Body of pancreas (tissue), 4 donors: ENCODE measurements around the gene NPAT. TPM values are rescaled to one million over a fixed set of nuclear protein-coding genes. Genes with fewer than 3 reads are reported as not detected.

Experiments used
- ATAC-seq: fragments of 150-250 bp; one replicate; pipeline ENCODE4 v1.9.1; 2016
- DNase-seq, 4 donors: peaks; one replicate each; pipeline ENCODE4 v3.0.0-alpha.2; 2019
- H3K27ac ChIP-seq, 4 donors: fragments of 200-600 bp; sonication (generic); 1 replicate in 3 of 4; 2 replicates in 1 of 4; pipeline versions ENCODE4 v1.5.1 to v1.6.1; 2016 to 2019; ENCODE audit warnings: mild to moderate bottlenecking in 1 of 4, mixed read lengths in 1 of 4, moderate library complexity in 1 of 4
- H3K27me3 ChIP-seq, 2 donors: fragments of 200-600 bp; sonication (generic); one replicate each; pipeline ENCODE4 v1.6.0; 2016; ENCODE audit warnings: mild to moderate bottlenecking in 1 of 2
- H3K36me3 ChIP-seq, 2 donors: fragments of 200-600 bp; sonication (generic); replicated peaks in 1 of 2; 2 replicates each; pipeline ENCODE4 v1.5.1; 2016; ENCODE audit warnings: low read depth in 2 of 2; ENCODE audit not compliant: insufficient read depth in 1 of 2
- H3K4me1 ChIP-seq: fragments of 200-600 bp; sonication (generic); one replicate; pipeline ENCODE4 v1.6.0; 2016
- H3K4me3 ChIP-seq, 2 donors: fragments of 200-600 bp; sonication (generic); 1 replicate in 1 of 2; 2 replicates in 1 of 2; pipeline ENCODE4 v1.5.1; 2016 to 2019
- H3K9me3 ChIP-seq, 3 donors: fragments of 200-600 bp; sonication (generic); 1 replicate in 2 of 3; 2 replicates in 1 of 3; pipeline ENCODE4 v1.5.1; 2016
- CTCF ChIP-seq, 7 experiments: fragments of 450-650 bp in 4 of 7; fragments of 200-600 bp in 3 of 7; sonication (generic) in 3 of 7; IDR thresholded peaks; one replicate each; pipeline ENCODE4 v1.5.1; 2016 to 2019; ENCODE audit warnings: antibody characterized with exemption in 7 of 7
- POLR2A ChIP-seq, 3 donors: fragments of 450-650 bp; IDR thresholded peaks; one replicate each; pipeline ENCODE4 v1.6.1; 2016; ENCODE audit warnings: antibody characterized with exemption in 3 of 3, mild to moderate bottlenecking in 2 of 3
- WGBS, 2 donors: methylation state at CpG; one replicate each; pipeline ENCODE4 v1.1.5; 2017; 5-methylcytosine and 5-hydroxymethylcytosine counted together
- intact Hi-C: fragments of 100-400 bp; cut with DNase I; formaldehyde crosslinking; loops from one replicate; pipeline ENCODE4 v1.15.1; 2023
- total RNA-seq, 2 donors: library from RNA; depleted of rRNA; stranded (reverse); fragments of >200 nt; gene quantifications; one replicate each; pipeline ENCODE4 v1.1.0, GENCODE V29; 2016

NPAT gene
- total RNA-seq, 2 donors from 2014 or later, result 8.6 to 12.2 TPM

- H3K4me3 ChIP-seq, result no peak overlapping the region
- H3K4me1 ChIP-seq, result no peaks in the 10 kb centered on the region
- no peaks in the 10 kb centered on the region for H3K27me3 ChIP-seq
- TF ChIP-seq CTCF (IDR thresholded peaks at IDR 0.05) (no peak), POLR2A (IDR thresholded peaks at IDR 0.05) (no peak)
- DNase-seq (no peak), ATAC-seq (no peak)
- H3K9me3 ChIP-seq, result no peaks in the 10 kb centered on the region
- H3K27ac ChIP-seq, result no peak overlapping the region
- WGBS, 2 donors, result 83 to 97% methylated on average over 3 of the region's 3 CpGs
- peaks cover 0 to 13% of the 10 kb centered on the region in 2 donors for H3K36me3 ChIP-seq
- intact Hi-C loops, result no loop called here
Measured at GRCh38 chr11:108246308-108246707, 23.9 kb upstream of the NPAT start.

- DNase-seq (no peak), ATAC-seq (no peak)
- no peak overlapping the region for H3K4me3 ChIP-seq
- no peaks in the 10 kb centered on the region for H3K27me3 ChIP-seq
- intact Hi-C loops, result no loop called here
- WGBS, 2 donors, result 92 to 95% methylated on average over 2 of the region's 2 CpGs
- peaks cover 0 to 11% of the 10 kb centered on the region in 2 donors for H3K36me3 ChIP-seq
- no peaks in the 10 kb centered on the region for H3K9me3 ChIP-seq
- TF ChIP-seq POLR2A (IDR thresholded peaks at IDR 0.05) (no peak), CTCF (IDR thresholded peaks at IDR 0.05) (no peak)
- H3K27ac ChIP-seq, result no peak overlapping the region
- H3K4me1 ChIP-seq, result no peaks in the 10 kb centered on the region
Measured at GRCh38 chr11:108242422-108242821, 20.0 kb upstream of the NPAT start.

- no peak overlapping the region for H3K27ac ChIP-seq
- H3K27me3 ChIP-seq, result no peaks in the 10 kb centered on the region
- no peak overlapping the region for H3K4me3 ChIP-seq
- H3K9me3 ChIP-seq, result no peaks in the 10 kb centered on the region
- intact Hi-C loops, result no loop called here
- ATAC-seq (no peak), DNase-seq (no peak)
- TF ChIP-seq POLR2A (IDR thresholded peaks at IDR 0.05), result no peak
- TF ChIP-seq CTCF (IDR thresholded peaks at IDR 0.05), result no peak
- H3K4me1 ChIP-seq, result no peaks in the 10 kb centered on the region
- 87 to 92% methylated on average over 4 of the region's 4 CpGs for WGBS, 2 donors
- H3K36me3 ChIP-seq, result peaks cover 0 to 16% of the 10 kb centered on the region in 2 donors
Measured at GRCh38 chr11:108241330-108242037, 19.0 kb upstream of the NPAT start.

- TF ChIP-seq POLR2A (IDR thresholded peaks at IDR 0.05) (no peak), CTCF (IDR thresholded peaks at IDR 0.05) (no peak)
- no peak overlapping the region for H3K27ac ChIP-seq
- H3K27me3 ChIP-seq, result no peaks in the 10 kb centered on the region
- peaks cover 0 to 21% of the 10 kb centered on the region in 2 donors for H3K36me3 ChIP-seq
- intact Hi-C loops, result no loop called here
- DNase-seq (no peak), ATAC-seq (no peak)
- H3K4me3 ChIP-seq, result no peak overlapping the region
- H3K9me3 ChIP-seq, result no peaks in the 10 kb centered on the region
- H3K4me1 ChIP-seq, result no peaks in the 10 kb centered on the region
Measured at GRCh38 chr11:108239076-108239475, 16.6 kb upstream of the NPAT start.

GRCh38 chr11:108237058-108237481 lies 14.6 kb upstream of the NPAT start:
- TF ChIP-seq POLR2A (IDR thresholded peaks at IDR 0.05) (no peak), CTCF (IDR thresholded peaks at IDR 0.05) (no peak)
- Histone ChIP-seq H3K36me3 (peaks cover 0 to 18% of the 10 kb centered on the region in 2 donors), H3K4me1 (no peaks in the 10 kb centered on the region), H3K27ac (no peak overlapping the region), H3K9me3 (no peaks in the 10 kb centered on the region), H3K27me3 (no peaks in the 10 kb centered on the region), H3K4me3 (no peak overlapping the region)
- ATAC-seq (no peak), DNase-seq (no peak)
- WGBS, 2 donors, result 91 to 95% methylated on average over 1 of the region's 1 CpG
- intact Hi-C loops, result no loop called here
